K562 (cell line): ENCODE data around the gene GCGR. TPM values are rescaled to one million over a fixed set of nuclear protein-coding genes. Genes with fewer than 3 reads are reported as not detected.
A peak's percentile ranks its signal among the peaks of the same experiment; 100 is the strongest.

Experiments used
- ATAC-seq: fragments of 200-7000 bp; cut with Tn5 transposase; 3 replicates; pipeline ENCODE4 v1.9.1; 2020; ENCODE audit warnings: moderate library complexity
- BruUV-seq: library from RNA; stranded (reverse); fragments of 400-500 nt; replicated peaks from 2 replicates; lab custom pipeline; 2021; lab: Mats Ljungman, UMichigan
- CTCF ChIA-PET: fragments of 300-600 bp; formaldehyde crosslinking; extraction: SDS; loops from one replicate; lab custom pipeline; 2021; ENCODE audit warnings: low intra/inter-chr PET ratio; lab: Yijun Ruan, JAX
- POLR2A ChIA-PET: fragments of 300-600, 350-650 bp; sonication (Branson Sonifier 250); formaldehyde crosslinking; extraction: SDS; loops from one replicate; lab custom pipeline; 2021; ENCODE audit warnings: antibody characterized with exemption, inconsistent platforms; lab: Yijun Ruan, JAX
- DNase-seq, 4 experiments: peaks; one replicate each; pipeline versions ENCODE4 v3.0.0 to v3.0.0-alpha.2; 2011 to 2018; ENCODE audit warnings: low spot score in 3 of 4, mixed read lengths in 3 of 4; ENCODE audit errors: extremely low read depth in 1 of 4
- FAIRE-seq: peaks from 2 replicates; lab custom pipeline; 2011; peaks lifted over from hg19 to GRCh38; lab: Jason Lieb, UNC
- H2AFZ ChIP-seq: 2 replicates; pipeline ENCODE4 v1.6.0; 2011; ENCODE audit warnings: low read depth, low read length, control low read depth, inconsistent platforms
- H3K27ac ChIP-seq: fragments of 200-600 bp; 3 replicates; pipeline ENCODE4 v1.8.0; 2011; ENCODE audit warnings: low read depth, mild to moderate bottlenecking, control low read depth, inconsistent platforms, low read length, moderate library complexity, mixed read lengths; ENCODE audit errors: extremely low read depth
- H3K27me3 ChIP-seq, 2 experiments: fragments of 300-600 bp in 1 of 2; 2 replicates in 1 of 2; 3 replicates in 1 of 2; pipeline versions ENCODE4 v1.6.0 to v1.8.0; 2011; ENCODE audit warnings: inconsistent platforms in 2 of 2, low read length in 2 of 2, mild to moderate bottlenecking in 1 of 2, mixed read lengths in 1 of 2, moderate library complexity in 1 of 2; ENCODE audit not compliant: control insufficient read depth in 2 of 2, insufficient read depth in 2 of 2
- H3K36me3 ChIP-seq: fragments of 300-600 bp; 3 replicates; pipeline ENCODE4 v1.8.0; 2011; ENCODE audit warnings: mild to moderate bottlenecking, low read length, inconsistent platforms; ENCODE audit not compliant: control insufficient read depth, insufficient read depth
- H3K4me1 ChIP-seq, 2 experiments: fragments of 200-600 bp in 1 of 2; replicated peaks in 1 of 2; 2 replicates in 1 of 2; 3 replicates in 1 of 2; pipeline versions ENCODE4 v1.5.1 to v1.8.0; 2011; ENCODE audit warnings: inconsistent platforms in 2 of 2, low read length in 2 of 2, mild to moderate bottlenecking in 1 of 2, mixed read lengths in 1 of 2, moderate library complexity in 1 of 2; ENCODE audit not compliant: control insufficient read depth in 2 of 2, insufficient read depth in 2 of 2
- H3K4me2 ChIP-seq: 2 replicates; pipeline ENCODE4 v1.6.1; 2011; ENCODE audit warnings: low read length, control low read depth, inconsistent platforms, mixed read lengths; ENCODE audit not compliant: insufficient read depth
- H3K4me3 ChIP-seq: fragments of 200-600 bp; sonication (generic), shearing (Covaris generic); 2 replicates; pipeline ENCODE4 v1.5.1; 2016; ENCODE audit warnings: control low read depth, inconsistent platforms
- H3K79me2 ChIP-seq: fragments of 200-600 bp; 3 replicates; pipeline ENCODE4 v1.8.0; 2011; ENCODE audit warnings: low read length, inconsistent platforms; ENCODE audit not compliant: control insufficient read depth, insufficient read depth
- H3K9ac ChIP-seq, 2 experiments: 2 replicates each; pipeline versions ENCODE4 v1.6.0 to v1.6.1; 2011; ENCODE audit warnings: low read depth in 2 of 2, low read length in 2 of 2, control low read depth in 1 of 2, inconsistent platforms in 1 of 2, mild to moderate bottlenecking in 1 of 2, mixed read lengths in 1 of 2; ENCODE audit not compliant: insufficient read depth in 1 of 2
- H3K9me1 ChIP-seq: one replicate; pipeline ENCODE4 v1.6.0; 2011; ENCODE audit warnings: inconsistent platforms, mild to moderate bottlenecking, low read length, moderate library complexity; ENCODE audit not compliant: control insufficient read depth, insufficient read depth
- H3K9me3 ChIP-seq: replicated peaks from 2 replicates; pipeline ENCODE4 v1.5.1; 2011; ENCODE audit warnings: low read depth, low read length, inconsistent platforms; ENCODE audit not compliant: control insufficient read depth, insufficient read depth
- H4K20me1 ChIP-seq: replicated peaks from 2 replicates; pipeline ENCODE4 v1.6.1; 2011; ENCODE audit warnings: low read length, inconsistent platforms, mixed read lengths; ENCODE audit not compliant: control insufficient read depth, insufficient read depth
- DNMT1 ChIP-seq: fragments of 450-650 bp; IDR thresholded peaks from 2 replicates; pipeline ENCODE4 v1.6.1; 2016; ENCODE audit warnings: antibody characterized with exemption, mild to moderate bottlenecking
- EGR1 ChIP-seq: fragments of 450-650 bp; conservative IDR thresholded peaks from 2 replicates; pipeline ENCODE4 v1.6.1; 2017; ENCODE audit warnings: mild to moderate bottlenecking
- FOXA1 ChIP-seq: fragments of 450-650 bp; IDR thresholded peaks from 2 replicates; pipeline ENCODE4 v1.6.1; 2016; ENCODE audit warnings: mild to moderate bottlenecking, borderline replicate concordance
- HDAC8 ChIP-seq: fragments of 450-650 bp; IDR thresholded peaks from 2 replicates; pipeline ENCODE4 v1.6.1; 2016; ENCODE audit warnings: mild to moderate bottlenecking, missing genetic modification characterization, moderate library complexity, missing compliant biosample characterization
- MNT ChIP-seq, 2 experiments: fragments of 450-650 bp; conservative IDR thresholded peaks; 2 replicates each; pipeline ENCODE4 v1.6.1; 2017; ENCODE audit warnings: mild to moderate bottlenecking in 2 of 2, moderate library complexity in 2 of 2
- MXD1 ChIP-seq: fragments of 250-450 bp; sonication (Bioruptor Pico); IDR thresholded peaks from 2 replicates; pipeline ENCODE4 v1.8.0; 2021; ENCODE audit warnings: borderline replicate concordance, mild to moderate bottlenecking, moderate library complexity; ENCODE audit not compliant: poor library complexity, severe bottlenecking
- PRMT5 ChIP-seq: sonication (generic); formaldehyde crosslinking; IDR thresholded peaks from 2 replicates; pipeline ENCODE4 v1.5.0; 2020; ENCODE audit warnings: missing genetic modification reagents
- ZNF146 ChIP-seq: IDR thresholded peaks from one replicate; pipeline ENCODE4 v1.6.1; 2018; ENCODE audit warnings: missing compliant biosample characterization; ENCODE audit not compliant: unreplicated experiment
- WGBS: fragments of 100-300 bp; shearing (Covaris generic); methylation state at CpG from one replicate; pipeline ENCODE4 v1.1.6; 2016; ENCODE audit warnings: low coverage, mixed read lengths; ENCODE audit not compliant: insufficient coverage; ENCODE audit errors: missing lambda C conversion rate; 5-methylcytosine and 5-hydroxymethylcytosine counted together
- in situ Hi-C: fragments of 300-500 bp; cut with MboI; formaldehyde crosslinking; loops from 4 replicates; pipeline ENCODE4 v1.15.0; 2018; ENCODE audit warnings: inconsistent platforms, mixed read lengths
- intact Hi-C: fragments of 100-400 bp; cut with micrococcal nuclease; formaldehyde crosslinking; loops from 2 replicates; pipeline ENCODE4 v1.14.2; 2022
- polyA plus RNA-seq, 8 experiments: library from polyadenylated mRNA; depleted of rRNA in 4 of 8; stranded (reverse) in 5 of 8; unstranded in 3 of 8; fragments of >200 nt; fragmentation: Nextera tagmentation in 2 of 8; fragmentation: Illumina TruSeq in 1 of 8; extraction: Ambion mirVana in 2 of 8; extraction: Trizol in 1 of 8; gene quantifications; 2 replicates each; pipeline versions ENCODE4 v1.2.1 to v1.2.3, GENCODE V29; 2011 to 2014; ENCODE audit warnings: inconsistent platforms in 1 of 8, missing spikeins in 1 of 8
- total RNA-seq, 7 experiments: library from RNA; depleted of rRNA in 6 of 7; stranded (reverse); fragments of >200 nt in 6 of 7; fragmentation: Illumina TruSeq in 2 of 7; extraction: Trizol in 2 of 7; gene quantifications; 2 replicates each; pipeline versions ENCODE4 v1.2.1 to v1.2.3, GENCODE V29; 2011 to 2021; ENCODE audit warnings: low replicate concordance in 1 of 7

The GCGR gene
- total and polyA plus RNA-seq, 9 of the 15 experiments (the other 6 are each of a cell fraction or from before 2014, with no cell fraction given): not detected

GRCh38 chr17:81829858-81830257, 25.9 kb downstream of the GCGR start:
- ATAC-seq: no peak
- no peak for FAIRE-seq
- H3K27me3 ChIP-seq: no peaks in the 10 kb centered on the region
- no peaks in the 10 kb centered on the region for H3K9me1 ChIP-seq
- H2AFZ ChIP-seq: no peak overlapping the region
- WGBS: 93% methylated on average over 6 of the region's 6 CpGs
- no peaks in the 10 kb centered on the region for H4K20me1 ChIP-seq
- POLR2A ChIA-PET: interaction anchor here (0.6 kb wide), 1 partner anchor 425 kb away, joined by 4 read pairs; no protein-coding TSS in a partner anchor
- no peaks in the 10 kb centered on the region for H3K36me3 ChIP-seq
- peaks cover 28% of the 10 kb centered on the region; the same call in 2 of the 3 replicates for H3K79me2 ChIP-seq
- no TSS peak for BruUV-seq
- TF ChIP-seq HDAC8 (no peak), DNMT1 (no peak), PRMT5 (CRISPR knock-in tag) (no peak), MNT (conservative IDR thresholded peaks at IDR 0.05) (no peak), MXD1 (no peak), FOXA1 (no peak), ZNF146 (no peak), EGR1 (no peak)
- CTCF ChIA-PET: no interaction called here
- H3K27ac ChIP-seq: no peak overlapping the region
- intact Hi-C loops (no loop called here), in situ Hi-C loops (no loop called here)
- H3K9me3 ChIP-seq: no peaks in the 10 kb centered on the region
- H3K4me3 ChIP-seq: no peak overlapping the region
- DNase-seq: no peak
- peaks cover 25 to 69% of the 10 kb centered on the region in 2 experiments for H3K4me1 ChIP-seq
- H3K4me2 ChIP-seq: no peak overlapping the region
- H3K9ac ChIP-seq: peak overlapping the region in 1 of 2 experiments; percentile 18; a peak in 1 of 4 replicates
